ENCODE measurements around the gene NLRC3. TPM values are rescaled to one million over a fixed set of nuclear protein-coding genes. Genes with fewer than 3 reads are reported as not detected.

The NLRC3 gene
- total RNA-seq (2021) (0.23 to 0.66 TPM (median 0.26 TPM) in 3 replicates), Bru-seq, nascent RNA (percentile 15 among the genes with signal in this experiment)
- long read RNA-seq, experiment 1, partial matches to known transcripts: 1 of 2 reads
- long read RNA-seq, experiment 1, other reads (novel, unspliced or antisense): 1 of 2 reads
- long read RNA-seq, experiment 2: 0 reads
- long read RNA-seq, experiment 3: 0 reads

- no peaks in the 10 kb centered on the region for H3K9me3 Mint-ChIP-seq
- H3K4me1 Mint-ChIP-seq: peaks cover 9% of the 10 kb centered on the region
- ChIA-PET POLR2A (no interaction called here), CTCF (no interaction called here)
- no peak for TF ChIP-seq ZNF416 (CRISPR knock-in tag; IDR thresholded peaks at IDR 0.05)
- no peak for TF ChIP-seq ATF2 (CRISPR knock-in tag; IDR thresholded peaks at IDR 0.05; ENCODE audit: borderline replicate concordance, low read depth)
- no peak for TF ChIP-seq MYBL2 (CRISPR knock-in tag; IDR thresholded peaks at IDR 0.05)
- no peak for TF ChIP-seq ZNF512 (CRISPR knock-in tag; IDR thresholded peaks at IDR 0.05; ENCODE audit: borderline replicate concordance)
- no peak for TF ChIP-seq ZBTB43 (CRISPR knock-in tag; IDR thresholded peaks at IDR 0.05)
- no peak for TF ChIP-seq ZNF138 (CRISPR knock-in tag; conservative IDR thresholded peaks at IDR 0.05)
- no peak for TF ChIP-seq ZNF423 (CRISPR knock-in tag; IDR thresholded peaks at IDR 0.05)
- no peak for TF ChIP-seq MXD4 (CRISPR knock-in tag; IDR thresholded peaks at IDR 0.05; ENCODE audit: borderline replicate concordance)
- TF ChIP-seq ZNF396 (CRISPR knock-in tag; IDR thresholded peaks at IDR 0.05; ENCODE audit: borderline replicate concordance): no peak
- TF ChIP-seq JUN (CRISPR knock-in tag; IDR thresholded peaks at IDR 0.05): no peak
- no peak for TF ChIP-seq ARID4B (CRISPR knock-in tag; IDR thresholded peaks at IDR 0.05; ENCODE audit: borderline replicate concordance)
- TF ChIP-seq ZSCAN18 (CRISPR knock-in tag; IDR thresholded peaks at IDR 0.05): no peak
- no peak for TF ChIP-seq SOX15 (CRISPR knock-in tag; IDR thresholded peaks at IDR 0.05)
- TF ChIP-seq PRDM15 (CRISPR knock-in tag; IDR thresholded peaks at IDR 0.05): no peak
- TF ChIP-seq SMAD3 (CRISPR knock-in tag; IDR thresholded peaks at IDR 0.05; ENCODE audit: borderline replicate concordance): no peak
- no peak for TF ChIP-seq ZNF232 (CRISPR knock-in tag; IDR thresholded peaks at IDR 0.05)
- no peak for TF ChIP-seq SMAD4 (CRISPR knock-in tag; IDR thresholded peaks at IDR 0.05)
- TF ChIP-seq CBFB (CRISPR knock-in tag; IDR thresholded peaks at IDR 0.05; ENCODE audit: low read depth): no peak
- no peak for TF ChIP-seq E2F1 (CRISPR knock-in tag; IDR thresholded peaks at IDR 0.05)
- no peak within 1 kb of the TSS for H3K4me3 Mint-ChIP-seq
- H3K36me3 Mint-ChIP-seq: no peaks in the 10 kb centered on the region; the same call in 1 of the 2 replicates
- DNase-seq (ENCODE audit: low spot score) (no peak), ATAC-seq (no peak)
- H3K27ac Mint-ChIP-seq: no peak within 1 kb of the TSS
- no peaks in the 10 kb centered on the region for H3K27me3 Mint-ChIP-seq (ENCODE audit: low read depth)
These were observed at the start of gene NLRC3 for GRCh38 chr16:3577302-3577752. TSS of gene NLRC3 (minus strand) at chr16:3577403. CDS start at chr16:3565036, 12,367 bp downstream.
